Sigmoid colon (tissue), 7 donors: ENCODE measurements around the gene CPM. TPM values are rescaled to one million over a fixed set of nuclear protein-coding genes. Genes with fewer than 3 reads are reported as not detected.

ENCODE experiments used
- DNase-seq: peaks from one replicate; pipeline ENCODE4 v3.0.0-alpha.2; 2019
- H3K27ac ChIP-seq, 4 donors: fragments of 200-600 bp; sonication (generic); one replicate each; pipeline ENCODE4 v1.5.1; 2016 to 2019; ENCODE audit warnings: mild to moderate bottlenecking in 1 of 4
- H3K27me3 ChIP-seq, 3 donors: fragments of 200-600 bp; sonication (generic); one replicate each; pipeline ENCODE4 v1.5.1; 2019; ENCODE audit warnings: mild to moderate bottlenecking in 1 of 3
- H3K36me3 ChIP-seq, 4 donors: fragments of 200-600 bp; sonication (generic); one replicate each; pipeline ENCODE4 v1.5.1; 2016 to 2019
- H3K4me1 ChIP-seq, 4 donors: fragments of 200-600 bp; sonication (generic); one replicate each; pipeline ENCODE4 v1.5.1; 2017 to 2019
- H3K4me3 ChIP-seq, 4 donors: fragments of 200-600 bp; sonication (generic); one replicate each; pipeline ENCODE4 v1.5.1; 2017 to 2019; ENCODE audit warnings: mild to moderate bottlenecking in 2 of 4, moderate library complexity in 1 of 4
- H3K9me3 ChIP-seq, 4 donors: fragments of 200-600 bp in 3 of 4; sonication (generic) in 3 of 4; one replicate each; pipeline versions ENCODE4 v1.5.1 to v1.6.1; 2013 to 2019
- CTCF ChIP-seq, 4 experiments: fragments of 450-650 bp in 3 of 4; fragments of 200-600 bp in 1 of 4; IDR thresholded peaks; one replicate each; pipeline ENCODE4 v1.5.1; 2016 to 2019; ENCODE audit warnings: antibody characterized with exemption in 4 of 4, mild to moderate bottlenecking in 3 of 4, moderate library complexity in 2 of 4
- EP300 ChIP-seq, 4 donors: sonication (generic); formaldehyde crosslinking; IDR thresholded peaks; one replicate each; pipeline ENCODE4 v1.6.1; 2017; ENCODE audit warnings: antibody characterized with exemption in 4 of 4
- POLR2A ChIP-seq, 2 donors: fragments of 450-650 bp; IDR thresholded peaks; one replicate each; pipeline ENCODE4 v1.6.1; 2016; ENCODE audit warnings: antibody characterized with exemption in 2 of 2, mild to moderate bottlenecking in 2 of 2, moderate library complexity in 2 of 2
- POLR2AphosphoS5 ChIP-seq, 4 donors: sonication (generic); formaldehyde crosslinking; IDR thresholded peaks; one replicate each; pipeline ENCODE4 v1.6.1; 2017; ENCODE audit warnings: antibody characterized with exemption in 4 of 4
- WGBS, 2 donors: extraction: QIAGEN DNeasy Blood & Tissue Kit; methylation state at CpG; one replicate each; pipeline ENCODE4 v1.1.7; 2013; 5-methylcytosine and 5-hydroxymethylcytosine counted together
- intact Hi-C: fragments of 100-400 bp; cut with DNase I; formaldehyde crosslinking; loops from one replicate; pipeline ENCODE4 v1.15.1; 2023
- polyA plus RNA-seq, 3 donors: library from polyadenylated mRNA; stranded (reverse); fragments of 200-250 nt; gene quantifications; one replicate each; pipeline ENCODE4 v1.2.3, GENCODE V29; 2013
- total RNA-seq, 4 donors: library from RNA; depleted of rRNA; stranded (reverse); fragments of >200 nt; gene quantifications; one replicate each; pipeline ENCODE4 v1.1.0, GENCODE V29; 2016
- donor health status: healthy with polysubstance abuse.
- donor health status: Bipolar disorder and iron deficiency.
- donor health status: healthy.

Gene CPM
- total and polyA plus RNA-seq, 7 donors = 15.3 to 81.0 (median 36.5) TPM

DNA sequence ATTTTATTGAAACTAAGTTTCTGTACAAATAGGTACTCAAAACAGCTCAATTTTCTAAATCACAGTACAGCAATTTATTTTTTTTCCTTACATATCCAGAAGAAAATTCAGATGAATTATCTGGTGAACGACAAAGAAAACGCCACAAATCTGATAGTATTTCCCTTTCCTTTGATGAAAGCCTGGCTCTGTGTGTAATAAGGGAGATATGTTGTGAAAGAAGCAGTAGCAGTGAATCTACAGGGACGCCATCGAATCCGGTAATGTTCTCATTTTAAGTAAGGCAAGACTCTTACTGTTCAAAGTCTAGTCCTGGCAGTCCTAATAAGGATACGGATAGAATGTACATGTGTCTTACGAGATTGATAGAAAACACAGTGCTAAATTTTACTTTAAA, 104.3 kb downstream of the CPM start:
- H3K4me3 ChIP-seq = no peak overlapping the region
- no peak for DNase-seq
- TF ChIP-seq EP300 (IDR thresholded peaks at IDR 0.05) = no peak
- no peak for TF ChIP-seq POLR2A (IDR thresholded peaks at IDR 0.05)
- TF ChIP-seq POLR2AphosphoS5 (IDR thresholded peaks at IDR 0.05) = no peak
- no peak for TF ChIP-seq CTCF (IDR thresholded peaks at IDR 0.05)
- WGBS, 2 donors = 83 to 94% methylated on average over 7 of the region's 7 CpGs
- no peaks in the 10 kb centered on the region for H3K4me1 ChIP-seq
- intact Hi-C loops = no loop called here
- no peaks in the 10 kb centered on the region for H3K9me3 ChIP-seq
- H3K36me3 ChIP-seq = peaks cover 23 to 82% (median 42%) of the 10 kb centered on the region in 4 donors
- H3K27me3 ChIP-seq = no peaks in the 10 kb centered on the region
- H3K27ac ChIP-seq = no peak overlapping the region

GRCh38 chr12:68827895-68828671, 104.9 kb downstream of the CPM start:
- TF ChIP-seq POLR2AphosphoS5 (IDR thresholded peaks at IDR 0.05) (no peak), POLR2A (IDR thresholded peaks at IDR 0.05) (no peak), EP300 (IDR thresholded peaks at IDR 0.05) (no peak), CTCF (IDR thresholded peaks at IDR 0.05) (no peak)
- Histone ChIP-seq H3K27me3 (no peaks in the 10 kb centered on the region), H3K4me1 (no peaks in the 10 kb centered on the region), H3K9me3 (no peaks in the 10 kb centered on the region), H3K36me3 (peaks cover 28 to 87% (median 44%) of the 10 kb centered on the region in 4 donors), H3K4me3 (no peak overlapping the region), H3K27ac (no peak overlapping the region)
- 89 to 90% methylated on average over 5 of the region's 5 CpGs for WGBS, 2 donors
- no peak for DNase-seq
- intact Hi-C loops = no loop called here

DNA sequence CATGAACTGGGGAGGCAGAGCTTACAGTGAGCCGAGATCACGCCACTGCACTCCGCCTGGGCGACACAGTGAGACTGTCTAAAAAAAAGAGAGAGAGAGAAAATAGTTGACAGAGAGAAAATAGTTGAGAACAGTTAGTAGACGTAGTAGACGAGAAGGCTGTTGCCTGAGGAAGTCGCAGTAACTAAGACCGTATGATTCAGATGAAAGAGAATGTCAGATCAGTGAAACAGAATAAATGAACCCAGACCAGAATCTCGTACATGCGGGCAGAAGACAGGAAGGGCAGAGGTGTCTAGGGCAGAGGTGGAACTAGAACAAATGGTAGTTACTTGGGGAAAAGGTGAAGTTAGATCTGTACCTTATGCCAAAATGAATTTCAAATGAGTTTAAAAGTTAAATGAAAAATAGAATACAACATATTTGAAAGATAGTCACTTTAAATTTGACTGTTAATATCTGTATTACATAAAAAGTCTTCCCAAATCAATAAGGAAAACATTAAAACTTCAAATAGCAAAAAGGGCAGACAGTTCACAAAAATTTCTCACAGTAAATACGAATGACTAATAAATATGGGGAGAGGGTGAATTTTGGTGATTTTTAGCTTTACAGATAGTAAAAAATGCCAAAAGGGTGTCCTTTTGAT, 107.3 kb downstream of the CPM start:
- H3K4me3 ChIP-seq = no peak overlapping the region
- intact Hi-C loops = no loop called here
- 91 to 96% methylated on average over 11 of the region's 11 CpGs for WGBS, 2 donors
- H3K9me3 ChIP-seq = no peaks in the 10 kb centered on the region
- TF ChIP-seq POLR2A (IDR thresholded peaks at IDR 0.05) = no peak
- TF ChIP-seq POLR2AphosphoS5 (IDR thresholded peaks at IDR 0.05) = no peak
- no peak for TF ChIP-seq CTCF (IDR thresholded peaks at IDR 0.05)
- TF ChIP-seq EP300 (IDR thresholded peaks at IDR 0.05) = no peak
- no peaks in the 10 kb centered on the region for H3K27me3 ChIP-seq
- no peaks in the 10 kb centered on the region for H3K4me1 ChIP-seq
- peaks cover 31 to 92% (median 48%) of the 10 kb centered on the region in 4 donors for H3K36me3 ChIP-seq
- H3K27ac ChIP-seq = no peak overlapping the region
- DNase-seq = no peak

DNA sequence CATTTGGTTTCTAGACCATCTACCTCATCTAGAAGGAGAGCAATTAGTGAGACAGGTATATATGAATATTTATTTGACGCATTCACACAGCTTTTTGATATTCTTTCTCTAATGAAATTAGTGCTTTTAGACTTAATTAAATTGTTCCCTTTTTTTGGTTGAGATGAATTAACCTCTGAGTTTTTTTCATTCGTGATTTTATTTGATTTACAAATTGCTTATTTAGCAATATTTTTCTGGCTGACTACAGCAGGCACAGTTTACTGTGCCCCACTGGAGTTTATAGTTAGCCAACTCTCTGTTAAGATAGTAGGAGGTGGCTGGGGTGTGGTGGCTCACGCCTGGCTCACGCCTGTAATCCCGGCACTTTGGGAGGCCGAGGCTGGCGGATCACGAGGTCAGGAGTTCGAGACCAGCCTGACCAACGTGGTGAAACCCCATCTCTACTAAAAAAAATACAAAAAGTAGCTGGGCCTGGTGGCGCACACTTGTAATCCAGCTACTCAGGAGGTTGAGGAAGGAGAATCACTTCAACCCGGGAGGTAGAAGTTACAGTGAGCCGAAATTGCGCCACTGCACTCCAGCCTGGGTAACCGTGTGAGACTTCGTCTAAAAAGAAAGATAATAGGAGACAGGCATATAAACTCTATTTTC, 108.2 kb downstream of the CPM start:
- peaks cover 31 to 99% (median 45%) of the 10 kb centered on the region in 4 donors for H3K36me3 ChIP-seq

More for the DNA sequence above, 108.2 kb downstream of the CPM start:
- TF ChIP-seq EP300 (IDR thresholded peaks at IDR 0.05) (no peak), CTCF (IDR thresholded peaks at IDR 0.05) (no peak)
- H3K4me3 ChIP-seq = no peak overlapping the region
- no peaks in the 10 kb centered on the region for H3K9me3 ChIP-seq
- H3K4me1 ChIP-seq = no peaks in the 10 kb centered on the region
- H3K27ac ChIP-seq = no peak overlapping the region
- 93 to 94% methylated on average over 16 of the region's 16 CpGs for WGBS, 2 donors
- DNase-seq = no peak
- no peaks in the 10 kb centered on the region for H3K27me3 ChIP-seq
- intact Hi-C loops = no loop called here
